ENCODE data around the gene GLE1.
A peak's percentile ranks its signal among the peaks of the same experiment; 100 is the strongest.

Gene GLE1, protein sequence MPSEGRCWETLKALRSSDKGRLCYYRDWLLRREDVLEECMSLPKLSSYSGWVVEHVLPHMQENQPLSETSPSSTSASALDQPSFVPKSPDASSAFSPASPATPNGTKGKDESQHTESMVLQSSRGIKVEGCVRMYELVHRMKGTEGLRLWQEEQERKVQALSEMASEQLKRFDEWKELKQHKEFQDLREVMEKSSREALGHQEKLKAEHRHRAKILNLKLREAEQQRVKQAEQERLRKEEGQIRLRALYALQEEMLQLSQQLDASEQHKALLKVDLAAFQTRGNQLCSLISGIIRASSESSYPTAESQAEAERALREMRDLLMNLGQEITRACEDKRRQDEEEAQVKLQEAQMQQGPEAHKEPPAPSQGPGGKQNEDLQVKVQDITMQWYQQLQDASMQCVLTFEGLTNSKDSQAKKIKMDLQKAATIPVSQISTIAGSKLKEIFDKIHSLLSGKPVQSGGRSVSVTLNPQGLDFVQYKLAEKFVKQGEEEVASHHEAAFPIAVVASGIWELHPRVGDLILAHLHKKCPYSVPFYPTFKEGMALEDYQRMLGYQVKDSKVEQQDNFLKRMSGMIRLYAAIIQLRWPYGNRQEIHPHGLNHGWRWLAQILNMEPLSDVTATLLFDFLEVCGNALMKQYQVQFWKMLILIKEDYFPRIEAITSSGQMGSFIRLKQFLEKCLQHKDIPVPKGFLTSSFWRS

DNA sequence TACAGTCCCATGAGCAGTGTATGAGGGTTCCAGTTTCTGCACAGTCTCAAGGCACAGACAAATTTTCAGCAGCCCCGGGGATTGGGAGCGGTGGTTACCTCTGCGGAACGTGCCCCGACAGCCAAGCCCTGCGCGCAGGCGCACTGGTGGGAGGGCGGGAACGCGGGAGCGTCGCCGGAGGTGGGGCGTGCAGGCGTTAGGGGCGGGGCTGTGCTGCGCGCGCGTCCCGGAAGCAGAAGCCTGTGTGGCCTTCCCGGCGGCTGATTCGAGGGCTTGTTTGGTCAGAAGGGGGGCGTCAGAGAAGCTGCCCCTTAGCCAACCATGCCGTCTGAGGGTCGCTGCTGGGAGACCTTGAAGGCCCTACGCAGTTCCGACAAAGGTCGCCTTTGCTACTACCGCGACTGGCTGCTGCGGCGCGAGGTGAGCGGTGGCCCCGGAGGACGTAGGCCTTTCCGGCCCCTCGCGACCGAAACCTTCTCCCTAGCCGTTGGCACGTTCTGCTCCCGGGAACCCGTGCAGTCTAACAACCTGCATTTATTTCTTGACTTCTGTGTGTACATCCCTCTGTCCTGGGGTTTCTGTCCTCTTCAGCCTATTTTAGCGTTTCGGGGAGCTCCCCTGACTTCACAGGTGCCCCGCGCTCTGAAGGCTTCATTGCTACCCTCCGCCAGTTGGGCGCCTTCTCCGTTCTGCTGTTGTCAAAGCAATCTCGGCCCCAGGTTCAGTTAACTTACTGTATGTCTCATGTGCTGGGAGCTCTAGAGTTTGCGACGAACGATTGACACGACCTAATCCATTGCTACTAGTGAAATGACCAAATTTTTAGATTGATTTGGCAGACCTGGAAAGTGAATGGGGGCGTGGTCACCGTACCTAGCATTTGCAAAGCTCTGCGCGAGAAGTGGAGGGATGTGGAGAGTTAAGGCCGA, at the start of gene GLE1:
Gene GLE1 (plus strand): TSS at position 235 of the 929 bp plus-strand sequence. CDS start 87 bp downstream, at position 322.
- peak within 1 kb of the TSS; percentile 67 for H3K4me3 ChIP-seq
- peaks cover 7% of the 10 kb centered on the region for H3K4me1 ChIP-seq
- in situ Hi-C loops (cut with MboI; ENCODE audit: low sequenced_read_pairs) = no loop called here
- H3K9me3 ChIP-seq = no peaks in the 10 kb centered on the region
- no peaks in the 10 kb centered on the region for H3K27me3 ChIP-seq (ENCODE audit: low read depth)
- H3K36me3 ChIP-seq (replicated peaks) = peaks cover 20% of the 10 kb centered on the region
- peak; percentile 84 to 97 for DNase-seq (ENCODE audit: low spot score in 2 of 2)

DNA sequence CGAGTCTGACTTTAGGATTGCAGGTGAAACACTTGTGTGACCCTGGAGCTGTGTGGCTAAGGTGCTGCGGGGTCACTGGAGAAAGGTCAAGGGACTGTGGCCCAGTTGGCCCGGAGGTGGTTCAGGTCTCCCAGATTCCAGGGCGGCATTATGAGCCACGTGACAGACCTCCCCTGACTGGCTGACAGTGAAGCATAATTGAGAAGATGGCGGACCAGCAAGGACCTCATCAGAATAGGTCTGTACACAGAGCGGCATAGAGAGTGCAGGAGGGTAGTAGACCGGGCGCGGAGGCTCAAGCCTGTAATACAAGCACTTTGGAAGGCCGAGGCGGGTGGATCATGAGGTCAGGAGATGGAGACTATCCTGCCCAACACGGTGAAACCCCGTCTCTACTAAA, 49.5 kb upstream of the GLE1 start:
- H3K4me3 ChIP-seq = no peak overlapping the region
- in situ Hi-C loops (cut with MboI; ENCODE audit: low sequenced_read_pairs) = no loop called here
- H3K9me3 ChIP-seq = no peaks in the 10 kb centered on the region
- no peaks in the 10 kb centered on the region for H3K27me3 ChIP-seq (ENCODE audit: low read depth)
- peaks cover 7% of the 10 kb centered on the region for H3K36me3 ChIP-seq (replicated peaks)
- no peak for DNase-seq (ENCODE audit: low spot score in 2 of 2)
- H3K4me1 ChIP-seq = no peaks in the 10 kb centered on the region; the same call in 1 of the 2 replicates

DNA sequence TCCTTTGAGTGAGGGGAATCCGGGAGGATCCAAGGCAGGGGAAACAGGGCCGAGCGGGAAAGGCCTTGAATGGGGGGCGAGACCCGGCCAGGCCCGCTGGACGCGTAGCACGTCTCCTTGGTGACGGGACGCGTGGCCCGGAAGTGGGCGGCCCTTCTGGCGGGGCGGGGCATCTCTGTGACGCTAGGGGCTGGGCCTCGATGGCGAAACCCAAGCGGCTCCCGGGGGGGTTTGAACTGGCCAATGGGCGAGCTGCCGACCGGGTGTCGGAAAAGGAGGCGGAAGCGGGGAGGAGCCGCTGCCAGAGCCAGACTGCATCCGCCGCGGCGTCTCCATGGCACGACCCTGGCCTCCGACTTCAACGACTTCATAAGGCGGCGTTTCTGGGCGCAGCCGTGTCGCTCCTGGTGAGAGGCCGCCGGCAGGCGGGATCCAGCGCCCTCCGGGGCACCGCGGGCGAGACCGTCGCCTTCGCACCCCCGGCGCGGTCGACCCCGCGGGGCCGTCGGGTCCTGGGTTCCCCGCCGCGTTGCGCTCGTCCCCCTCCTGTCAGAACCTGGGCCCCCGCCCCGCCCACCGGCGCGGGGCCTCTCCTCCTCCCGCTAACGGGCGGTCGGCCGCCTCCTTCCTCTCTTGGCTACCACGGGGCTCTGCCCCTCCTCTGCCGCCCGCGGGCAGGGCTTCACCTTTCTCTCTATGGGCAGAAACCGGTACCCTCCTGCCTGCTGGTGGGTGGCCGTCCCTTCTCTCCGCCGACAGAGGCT, 48.5 kb upstream of the GLE1 start, which contains the start of gene ODF2:
Gene ODF2 (plus strand): TSS at position 158 of the 764 bp plus-strand sequence. CDS start 86 bp downstream, at position 244.
- no peaks in the 10 kb centered on the region for H3K27me3 ChIP-seq (ENCODE audit: low read depth)
- peak within 1 kb of the TSS; percentile 86 for H3K4me3 ChIP-seq
- in situ Hi-C loops (cut with MboI; ENCODE audit: low sequenced_read_pairs) = no loop called here
- H3K9me3 ChIP-seq = no peaks in the 10 kb centered on the region
- peak; percentile 94 to 99 for DNase-seq (ENCODE audit: low spot score in 2 of 2)
- H3K36me3 ChIP-seq (replicated peaks) = peaks cover 18% of the 10 kb centered on the region
- no peaks in the 10 kb centered on the region; the same call in 1 of the 2 replicates for H3K4me1 ChIP-seq

DNA sequence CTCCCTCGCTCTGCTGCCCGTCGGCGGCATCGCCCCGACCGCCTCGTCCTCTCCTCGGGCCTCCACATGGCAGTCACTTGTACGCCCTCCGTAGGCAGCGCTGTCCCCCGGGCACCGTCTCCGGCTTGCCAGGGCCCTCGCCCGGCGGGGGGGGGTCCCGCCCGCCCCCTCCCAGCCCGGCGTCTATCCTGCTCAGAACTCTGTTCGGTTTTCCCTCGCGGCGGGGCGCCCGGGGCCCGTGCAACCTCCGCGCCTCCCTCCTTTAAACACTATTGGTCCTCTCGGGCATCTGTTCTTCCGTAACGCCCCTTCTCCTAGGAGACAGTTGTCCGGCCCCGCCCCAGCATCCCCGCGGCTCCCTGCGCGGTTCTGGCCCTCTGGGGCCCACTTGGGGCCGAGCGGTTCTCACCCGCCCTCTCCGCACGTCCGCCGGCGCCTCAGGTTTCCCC, 47.9 kb upstream of the GLE1 start:
- peaks cover 24% of the 10 kb centered on the region for H3K36me3 ChIP-seq (replicated peaks)
- H3K4me1 ChIP-seq = no peaks in the 10 kb centered on the region; the same call in 1 of the 2 replicates
- peak; percentile 77 to 80 for DNase-seq (ENCODE audit: low spot score in 2 of 2)
- in situ Hi-C loops (cut with MboI; ENCODE audit: low sequenced_read_pairs) = no loop called here
- H3K4me3 ChIP-seq = peak overlapping the region; percentile 86
- no peaks in the 10 kb centered on the region for H3K9me3 ChIP-seq
- no peaks in the 10 kb centered on the region for H3K27me3 ChIP-seq (ENCODE audit: low read depth)

DNA sequence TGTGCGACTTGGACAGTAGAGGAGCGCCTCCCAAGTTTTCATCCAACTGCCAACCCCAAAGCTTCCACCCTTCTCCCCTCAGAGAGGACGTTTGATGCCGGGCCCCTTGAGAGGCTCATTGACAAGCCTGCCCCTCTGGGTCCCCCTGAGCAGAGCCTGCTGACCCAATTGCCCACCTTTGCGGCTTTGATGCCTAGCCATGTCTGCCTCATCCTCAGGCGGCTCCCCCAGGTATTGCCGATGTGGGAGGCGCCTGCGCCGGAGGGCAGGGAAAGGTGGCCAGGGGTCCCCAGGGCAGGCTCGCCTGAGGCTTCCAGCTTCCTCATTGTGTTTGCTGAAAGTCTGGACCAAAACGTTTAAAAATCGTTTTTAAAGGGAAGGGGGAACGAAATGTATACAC, 47.3 kb upstream of the GLE1 start:
- Histone ChIP-seq H3K4me1 (no peaks in the 10 kb centered on the region; the same call in 1 of the 2 replicates), H3K27me3 (ENCODE audit: low read depth) (no peaks in the 10 kb centered on the region), H3K36me3 (replicated peaks) (peaks cover 28% of the 10 kb centered on the region), H3K4me3 (peak overlapping the region; percentile 86), H3K9me3 (no peaks in the 10 kb centered on the region)
- in situ Hi-C loops (cut with MboI; ENCODE audit: low sequenced_read_pairs) = no loop called here
- peak in 1 of 2 experiments; percentile 16 for DNase-seq (ENCODE audit: low spot score in 2 of 2)

DNA sequence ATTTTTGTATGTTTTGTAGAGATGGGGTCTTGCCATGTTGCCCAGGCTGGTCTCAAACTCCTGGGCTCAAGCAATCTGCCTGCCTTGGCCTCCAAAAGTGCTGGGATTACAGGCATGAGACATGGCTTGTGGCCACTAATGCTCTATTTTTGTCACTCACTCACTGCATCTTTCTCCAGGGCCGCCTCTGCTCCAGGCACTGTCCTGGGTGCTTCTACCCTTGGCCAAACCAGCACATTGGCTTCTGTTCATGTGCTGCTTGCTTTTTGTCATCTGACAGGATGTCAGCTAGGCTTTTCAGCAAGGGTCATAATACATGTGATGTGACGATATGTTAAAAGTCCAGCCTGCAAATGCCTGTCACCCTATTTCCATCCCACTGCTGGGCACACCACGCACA, 45.5 kb upstream of the GLE1 start:
- Histone ChIP-seq H3K27me3 (ENCODE audit: low read depth) (no peaks in the 10 kb centered on the region), H3K4me1 (no peaks in the 10 kb centered on the region; the same call in 1 of the 2 replicates), H3K9me3 (no peaks in the 10 kb centered on the region), H3K36me3 (replicated peaks) (peaks cover 44% of the 10 kb centered on the region), H3K4me3 (no peak overlapping the region)
- no peak for DNase-seq (ENCODE audit: low spot score in 2 of 2)
- in situ Hi-C loops (cut with MboI; ENCODE audit: low sequenced_read_pairs) = no loop called here

DNA sequence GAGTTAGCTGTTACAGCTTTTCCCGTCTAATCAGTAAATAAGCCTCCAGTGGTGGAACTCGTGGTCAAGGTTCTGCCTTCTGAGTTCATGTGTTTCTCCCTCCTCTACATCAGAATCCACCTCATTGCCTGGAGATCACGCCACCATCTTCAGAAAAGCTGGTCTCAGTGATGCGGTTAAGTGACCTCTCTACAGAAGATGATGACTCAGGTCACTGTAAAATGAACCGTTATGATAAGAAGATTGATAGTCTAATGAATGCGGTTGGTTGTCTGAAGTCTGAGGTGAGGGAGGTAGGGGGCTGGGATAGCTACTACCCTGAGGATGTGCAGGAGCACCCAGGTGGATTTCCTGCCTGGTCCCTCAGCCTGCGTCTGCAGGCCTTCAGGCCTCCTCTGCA, 35.4 kb upstream of the GLE1 start:
- DNase-seq (ENCODE audit: low spot score in 2 of 2) = no peak
- Histone ChIP-seq H3K4me3 (no peak overlapping the region), H3K4me1 (no peaks in the 10 kb centered on the region), H3K9me3 (no peaks in the 10 kb centered on the region), H3K36me3 (replicated peaks) (peaks cover 33% of the 10 kb centered on the region), H3K27me3 (ENCODE audit: low read depth) (no peaks in the 10 kb centered on the region)
- in situ Hi-C loops (cut with MboI; ENCODE audit: low sequenced_read_pairs) = no loop called here

DNA sequence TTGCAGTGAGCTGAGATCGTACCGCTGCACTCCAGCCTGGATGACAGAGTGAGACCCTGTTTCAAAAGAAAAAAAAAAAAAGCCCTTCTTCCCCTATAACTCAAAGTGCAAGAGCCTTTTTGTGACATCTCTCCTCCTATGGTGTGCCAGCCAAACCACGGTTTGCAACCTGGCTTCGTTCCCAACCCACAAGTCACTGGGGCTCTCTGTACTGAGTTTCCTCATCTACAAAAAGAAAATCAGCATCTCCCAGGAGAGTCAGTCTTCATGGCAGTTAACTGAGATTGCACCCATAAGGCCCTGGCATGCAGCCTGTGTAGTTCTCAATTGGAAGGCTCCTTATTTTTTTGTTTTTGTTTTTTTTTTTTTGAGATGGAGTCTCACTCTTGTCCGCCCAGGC, 34.0 kb upstream of the GLE1 start:
- DNase-seq (ENCODE audit: low spot score in 2 of 2) = no peak
- Histone ChIP-seq H3K9me3 (no peaks in the 10 kb centered on the region), H3K27me3 (ENCODE audit: low read depth) (no peaks in the 10 kb centered on the region), H3K4me1 (no peaks in the 10 kb centered on the region), H3K4me3 (no peak overlapping the region), H3K36me3 (replicated peaks) (peaks cover 34% of the 10 kb centered on the region)
- in situ Hi-C loops (cut with MboI; ENCODE audit: low sequenced_read_pairs) = no loop called here

DNA sequence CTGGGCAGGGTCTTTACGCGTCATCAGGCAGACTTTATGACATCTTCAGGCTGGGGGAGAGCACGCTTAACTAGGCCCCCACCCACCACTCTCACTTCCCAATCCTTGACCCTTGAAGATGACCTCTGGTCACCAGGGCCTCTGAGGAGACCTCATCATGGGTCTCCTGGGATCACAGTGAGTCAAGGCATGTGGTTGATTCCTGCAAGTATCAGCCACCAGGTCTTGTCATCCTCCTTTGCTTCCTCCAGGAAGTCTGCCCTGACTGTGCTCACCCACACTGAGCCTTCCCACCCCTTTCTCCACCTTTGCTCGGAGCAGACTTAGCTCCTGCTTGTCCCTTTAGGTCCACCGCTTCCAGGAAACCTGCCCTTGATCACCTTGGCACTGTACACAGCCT, 31.4 kb upstream of the GLE1 start:
- peaks cover 47% of the 10 kb centered on the region for H3K36me3 ChIP-seq (replicated peaks)
- no peak for DNase-seq (ENCODE audit: low spot score in 2 of 2)
- H3K27me3 ChIP-seq (ENCODE audit: low read depth) = no peaks in the 10 kb centered on the region
- no peaks in the 10 kb centered on the region for H3K9me3 ChIP-seq
- in situ Hi-C loops (cut with MboI; ENCODE audit: low sequenced_read_pairs) = no loop called here
- H3K4me3 ChIP-seq = no peak overlapping the region
- no peaks in the 10 kb centered on the region for H3K4me1 ChIP-seq

DNA sequence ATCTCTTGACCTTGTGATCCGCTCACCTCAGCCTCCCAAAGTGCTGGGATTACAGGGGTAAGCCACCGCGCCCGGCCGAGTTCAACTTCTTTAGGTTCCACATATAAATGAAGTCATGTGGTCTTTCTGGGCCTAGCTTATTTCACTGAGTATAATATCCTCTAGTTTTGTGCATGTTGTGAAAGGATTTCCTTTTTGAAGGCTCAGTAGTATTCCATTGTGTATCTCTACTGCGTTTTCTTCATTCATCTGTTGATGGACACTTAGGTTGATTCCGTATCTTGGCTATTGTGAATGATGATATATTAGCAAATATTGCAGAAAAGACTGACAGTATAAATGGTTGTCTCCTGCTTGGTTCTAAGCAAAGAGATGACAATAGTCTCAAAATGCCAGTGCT, 28.7 kb upstream of the GLE1 start:
- no peaks in the 10 kb centered on the region for H3K9me3 ChIP-seq
- no peak for DNase-seq (ENCODE audit: low spot score in 2 of 2)
- in situ Hi-C loops (cut with MboI; ENCODE audit: low sequenced_read_pairs) = no loop called here
- no peaks in the 10 kb centered on the region for H3K4me1 ChIP-seq
- H3K36me3 ChIP-seq (replicated peaks) = peaks cover 47% of the 10 kb centered on the region
- H3K27me3 ChIP-seq (ENCODE audit: low read depth) = no peaks in the 10 kb centered on the region
- no peak overlapping the region for H3K4me3 ChIP-seq

DNA sequence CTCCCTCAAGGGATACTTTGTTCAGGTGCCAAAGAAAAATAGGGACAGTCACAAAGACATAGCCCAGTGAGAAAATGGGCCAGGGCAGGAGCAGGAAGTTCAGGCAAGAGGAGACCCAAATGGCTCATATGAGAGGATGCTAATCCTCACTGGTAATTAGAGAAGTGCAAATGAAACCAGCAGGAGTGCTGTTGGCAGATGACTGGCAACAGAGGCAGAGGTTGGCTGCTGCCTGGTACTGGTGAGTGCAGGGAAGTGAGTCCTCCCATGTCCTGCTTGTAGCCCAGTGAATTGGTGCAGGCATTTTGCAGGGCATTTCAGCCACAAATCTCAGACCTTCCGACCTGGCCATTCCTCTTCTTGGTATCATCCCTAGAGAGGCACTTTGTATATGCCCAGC, 25.3 kb upstream of the GLE1 start:
- no peak for DNase-seq (ENCODE audit: low spot score in 2 of 2)
- in situ Hi-C loops (cut with MboI; ENCODE audit: low sequenced_read_pairs) = no loop called here
- Histone ChIP-seq H3K4me1 (no peaks in the 10 kb centered on the region), H3K27me3 (ENCODE audit: low read depth) (no peaks in the 10 kb centered on the region), H3K9me3 (no peaks in the 10 kb centered on the region), H3K4me3 (no peak overlapping the region), H3K36me3 (replicated peaks) (peaks cover 55% of the 10 kb centered on the region)

DNA sequence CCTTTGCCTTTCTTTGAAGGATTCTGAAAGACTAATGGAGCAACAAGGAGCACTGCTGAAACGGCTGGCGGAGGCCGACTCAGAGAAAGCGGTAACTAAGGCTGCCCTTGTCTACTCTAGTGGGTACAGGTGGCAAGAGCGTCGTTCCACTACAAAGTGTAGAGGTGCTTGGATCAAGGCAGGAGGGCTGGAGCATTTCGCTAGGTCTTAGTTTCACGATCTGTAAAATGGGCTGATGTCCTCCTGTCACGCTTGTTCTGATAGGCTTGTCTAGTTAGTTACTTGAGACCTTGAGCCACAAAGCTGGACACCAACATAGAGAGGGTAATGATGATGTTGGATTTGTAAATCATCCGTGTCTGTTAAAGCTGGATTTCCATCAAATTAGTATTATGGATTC, 23.0 kb upstream of the GLE1 start:
- peaks cover 59% of the 10 kb centered on the region for H3K36me3 ChIP-seq (replicated peaks)

DNA sequence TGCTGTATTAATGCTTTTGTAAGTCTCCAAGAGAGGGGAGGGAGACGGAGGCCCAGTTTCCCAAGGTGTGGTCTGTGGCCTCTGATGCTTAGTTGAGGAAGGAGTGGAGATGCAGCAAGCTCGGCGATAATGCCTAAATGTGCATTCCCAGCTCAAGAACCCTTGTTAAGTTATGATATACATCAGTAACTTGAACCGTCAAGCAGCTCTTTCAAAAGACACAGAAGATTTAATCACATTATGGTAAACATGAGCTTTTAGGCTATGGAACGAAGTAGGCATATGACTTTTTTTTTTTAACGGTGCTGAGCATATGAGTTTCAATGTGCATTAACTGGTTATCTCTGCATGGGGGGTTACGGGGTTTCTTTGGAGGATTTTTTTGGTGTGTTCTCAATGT, 22.3 kb upstream of the GLE1 start:
- H3K36me3 ChIP-seq (replicated peaks) = peaks cover 62% of the 10 kb centered on the region
- no peaks in the 10 kb centered on the region for H3K27me3 ChIP-seq (ENCODE audit: low read depth)
- no peak for DNase-seq (ENCODE audit: low spot score in 2 of 2)
- no peaks in the 10 kb centered on the region for H3K4me1 ChIP-seq
- no peaks in the 10 kb centered on the region for H3K9me3 ChIP-seq
- no peak overlapping the region for H3K4me3 ChIP-seq
- in situ Hi-C loops (cut with MboI; ENCODE audit: low sequenced_read_pairs) = no loop called here

More for the DNA sequence above, 23.0 kb upstream of the GLE1 start:
- H3K9me3 ChIP-seq = no peaks in the 10 kb centered on the region
- no peak overlapping the region for H3K4me3 ChIP-seq
- DNase-seq (ENCODE audit: low spot score in 2 of 2) = no peak
- H3K27me3 ChIP-seq (ENCODE audit: low read depth) = no peaks in the 10 kb centered on the region
- no peaks in the 10 kb centered on the region for H3K4me1 ChIP-seq
- in situ Hi-C loops (cut with MboI; ENCODE audit: low sequenced_read_pairs) = no loop called here

All from HAP-1 (cell line).